PC-3 (cell line): ENCODE measurements around the gene GFY.

ENCODE experiments used
- CTCF ChIP-seq: fragments of 300-600 bp; sonication (generic); conservative IDR thresholded peaks from 2 replicates; pipeline ENCODE4 v1.5.1; 2017; ENCODE audit warnings: antibody characterized with exemption, low read depth, mild to moderate bottlenecking, low read length
- EZH2 ChIP-seq: fragments of 300-600 bp; sonication (generic); IDR thresholded peaks from one replicate; pipeline ENCODE4 v1.6.1; 2017; ENCODE audit warnings: antibody characterized with exemption, mild to moderate bottlenecking, low read length; ENCODE audit not compliant: unreplicated experiment

GRCh38 chr19:49415810-49416200, 9.4 kb upstream of the GFY start:
- TF ChIP-seq CTCF = no peak
- no peak for TF ChIP-seq EZH2
